ENCODE results near the gene SLC35F3. TPM values are rescaled to one million over a fixed set of nuclear protein-coding genes. Genes with fewer than 3 reads are reported as not detected.

The SLC35F3 gene
- total and polyA plus RNA-seq, 7 donors: under 0.01 to 0.54 (median 0.28) TPM; not detected in 2

DNA sequence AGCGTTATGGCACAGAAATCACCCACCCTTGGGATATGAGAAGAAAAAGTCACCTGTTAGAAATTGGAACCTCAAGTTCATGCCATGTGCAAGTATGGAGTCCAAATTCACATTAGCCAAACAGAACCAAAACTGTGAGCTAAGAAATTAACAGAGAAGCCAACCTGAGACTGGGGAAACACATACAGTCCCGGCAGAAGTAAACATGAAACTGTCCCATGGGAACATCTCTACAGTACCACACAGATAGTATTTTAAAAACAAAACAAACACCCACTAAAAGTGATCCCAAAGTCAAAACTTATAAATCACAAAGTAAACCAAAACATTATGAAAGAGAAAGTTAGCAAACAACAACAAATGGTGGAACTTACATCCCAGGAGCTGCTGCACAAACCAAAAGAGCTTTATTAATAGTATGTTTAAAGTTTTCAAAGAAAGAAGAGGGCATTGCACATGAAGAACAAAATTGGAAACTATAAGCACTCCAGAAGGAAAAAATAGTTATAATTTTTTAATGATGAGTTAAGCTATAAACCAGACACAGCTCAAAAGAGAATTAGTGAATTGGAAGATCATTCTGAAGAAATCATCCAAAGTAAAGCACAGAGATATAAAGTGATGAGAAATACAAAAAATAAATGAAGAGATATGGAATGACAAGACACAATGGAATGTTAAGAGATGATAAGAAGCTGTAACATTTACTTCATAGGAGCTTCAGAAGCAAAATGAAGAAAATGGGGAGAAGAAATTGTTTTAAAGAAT lies 385.2 kb downstream of the SLC35F3 start:
- Histone ChIP-seq H3K4me1 (no peaks in the 10 kb centered on the region), H3K4me3 (no peak overlapping the region), H3K36me3 (no peaks in the 10 kb centered on the region), H3K27ac (no peak overlapping the region), H3K9me3 (peaks cover 0 to 11% (median 1%) of the 10 kb centered on the region in 4 donors), H3K27me3 (peaks cover 0 to 4% (median 0%) of the 10 kb centered on the region in 3 donors)
- WGBS, 2 donors: 70 to 91% methylated on average over 2 of the region's 2 CpGs
- no peak for DNase-seq
- TF ChIP-seq POLR2AphosphoS5 (IDR thresholded peaks at IDR 0.05) (no peak), POLR2A (IDR thresholded peaks at IDR 0.05) (no peak), EP300 (IDR thresholded peaks at IDR 0.05) (no peak)
- TF ChIP-seq, protein P1, sequence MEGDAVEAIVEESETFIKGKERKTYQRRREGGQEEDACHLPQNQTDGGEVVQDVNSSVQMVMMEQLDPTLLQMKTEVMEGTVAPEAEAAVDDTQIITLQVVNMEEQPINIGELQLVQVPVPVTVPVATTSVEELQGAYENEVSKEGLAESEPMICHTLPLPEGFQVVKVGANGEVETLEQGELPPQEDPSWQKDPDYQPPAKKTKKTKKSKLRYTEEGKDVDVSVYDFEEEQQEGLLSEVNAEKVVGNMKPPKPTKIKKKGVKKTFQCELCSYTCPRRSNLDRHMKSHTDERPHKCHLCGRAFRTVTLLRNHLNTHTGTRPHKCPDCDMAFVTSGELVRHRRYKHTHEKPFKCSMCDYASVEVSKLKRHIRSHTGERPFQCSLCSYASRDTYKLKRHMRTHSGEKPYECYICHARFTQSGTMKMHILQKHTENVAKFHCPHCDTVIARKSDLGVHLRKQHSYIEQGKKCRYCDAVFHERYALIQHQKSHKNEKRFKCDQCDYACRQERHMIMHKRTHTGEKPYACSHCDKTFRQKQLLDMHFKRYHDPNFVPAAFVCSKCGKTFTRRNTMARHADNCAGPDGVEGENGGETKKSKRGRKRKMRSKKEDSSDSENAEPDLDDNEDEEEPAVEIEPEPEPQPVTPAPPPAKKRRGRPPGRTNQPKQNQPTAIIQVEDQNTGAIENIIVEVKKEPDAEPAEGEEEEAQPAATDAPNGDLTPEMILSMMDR (IDR thresholded peaks at IDR 0.05): no peak
- intact Hi-C loops (cut with DNase I): no loop called here

- DNase-seq: no peak
- no peak for TF ChIP-seq EP300 (IDR thresholded peaks at IDR 0.05)
- TF ChIP-seq, protein P1 (IDR thresholded peaks at IDR 0.05): no peak
- no peak for TF ChIP-seq POLR2AphosphoS5 (IDR thresholded peaks at IDR 0.05)
- no peak for TF ChIP-seq POLR2A (IDR thresholded peaks at IDR 0.05)
- no peak overlapping the region for H3K4me3 ChIP-seq
- no peaks in the 10 kb centered on the region for H3K4me1 ChIP-seq
- no peaks in the 10 kb centered on the region for H3K36me3 ChIP-seq
- 94 to 96% methylated on average over 4 of the region's 4 CpGs for WGBS, 2 donors
- peaks cover 0 to 11% (median 1%) of the 10 kb centered on the region in 4 donors for H3K9me3 ChIP-seq
- no peak overlapping the region for H3K27ac ChIP-seq
- intact Hi-C loops (cut with DNase I): no loop called here
- peaks cover 0 to 4% (median 0%) of the 10 kb centered on the region in 3 donors for H3K27me3 ChIP-seq
These were observed 387.5 kb downstream of the SLC35F3 start for GRCh38 chr1:234292011-234292410.

DNA sequence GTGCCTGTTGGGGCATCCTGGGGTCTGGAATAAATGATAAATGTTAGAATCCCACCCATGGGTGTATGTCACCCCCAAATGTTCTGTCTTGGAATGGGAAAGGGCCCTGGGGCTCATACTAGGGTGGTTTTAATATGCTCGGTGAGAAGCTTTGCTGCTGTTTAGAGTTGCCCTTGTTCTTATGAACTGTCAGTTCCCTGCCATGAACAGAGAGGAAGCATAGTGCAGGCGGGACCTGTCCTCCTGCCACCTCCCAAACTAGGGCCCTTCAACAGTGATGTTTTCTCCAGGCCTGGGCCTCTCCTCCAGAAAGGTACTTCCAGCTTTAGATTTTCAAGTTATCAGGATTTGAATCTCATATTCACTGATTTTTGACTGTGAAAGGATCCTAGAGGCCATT lies 388.1 kb downstream of the SLC35F3 start:
- no peak for DNase-seq
- WGBS, 2 donors: 91% methylated on average over 2 of the region's 2 CpGs
- H3K36me3 ChIP-seq: no peaks in the 10 kb centered on the region
- no peaks in the 10 kb centered on the region for H3K4me1 ChIP-seq
- intact Hi-C loops (cut with DNase I): no loop called here
- H3K9me3 ChIP-seq: peaks cover 0 to 11% (median 1%) of the 10 kb centered on the region in 4 donors
- no peak overlapping the region for H3K4me3 ChIP-seq
- no peak for TF ChIP-seq POLR2A (IDR thresholded peaks at IDR 0.05)
- TF ChIP-seq POLR2AphosphoS5 (IDR thresholded peaks at IDR 0.05): no peak
- TF ChIP-seq, protein P1 (IDR thresholded peaks at IDR 0.05): no peak
- TF ChIP-seq EP300 (IDR thresholded peaks at IDR 0.05): no peak
- H3K27ac ChIP-seq: no peak overlapping the region
- H3K27me3 ChIP-seq: peaks cover 0 to 4% (median 0%) of the 10 kb centered on the region in 3 donors

DNA sequence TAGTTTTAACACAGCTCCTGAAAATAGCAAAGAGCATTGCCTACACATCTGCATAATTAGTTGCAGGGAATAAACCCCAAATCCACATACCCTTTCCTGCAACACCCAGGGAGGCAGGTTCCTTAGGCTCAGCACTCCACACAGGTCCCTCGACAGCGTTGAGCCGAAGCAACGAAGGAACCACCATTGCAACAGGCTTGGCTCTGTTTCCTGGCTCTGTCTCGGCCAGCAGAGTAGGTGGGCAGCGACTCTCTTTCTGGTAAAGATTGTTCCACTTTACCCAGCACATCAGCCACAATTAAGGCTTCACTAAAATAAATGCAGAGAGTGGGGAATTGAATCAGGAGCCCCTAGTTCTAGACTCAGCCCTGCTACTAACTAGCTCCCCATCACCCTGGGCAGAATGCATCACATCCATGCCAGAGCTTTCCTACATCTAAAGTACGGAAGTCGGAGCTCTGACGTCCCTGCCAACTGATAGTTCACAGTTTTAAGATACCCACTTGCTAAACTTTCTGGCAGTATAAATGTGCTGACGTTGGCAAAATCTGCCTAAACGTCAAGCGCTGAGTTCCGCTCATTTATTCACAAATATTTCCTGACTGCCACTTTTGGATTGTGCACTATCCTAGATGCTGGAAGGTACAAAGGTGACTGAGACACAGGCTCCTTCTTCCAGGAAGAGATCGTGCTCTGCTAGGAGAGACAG lies 389.8 kb downstream of the SLC35F3 start:
- TF ChIP-seq POLR2A (IDR thresholded peaks at IDR 0.05): no peak
- TF ChIP-seq EP300 (IDR thresholded peaks at IDR 0.05): no peak
- TF ChIP-seq POLR2AphosphoS5 (IDR thresholded peaks at IDR 0.05): no peak
- TF ChIP-seq, protein P1 (IDR thresholded peaks at IDR 0.05): no peak
- no peak for DNase-seq
- WGBS, 2 donors: 62 to 78% methylated on average over 14 of the region's 14 CpGs

More for the DNA sequence above, 389.8 kb downstream of the SLC35F3 start:
- Histone ChIP-seq H3K27me3 (peaks cover 0 to 4% (median 0%) of the 10 kb centered on the region in 3 donors), H3K4me3 (no peak overlapping the region), H3K4me1 (no peaks in the 10 kb centered on the region), H3K27ac (no peak overlapping the region), H3K9me3 (peaks cover 0 to 11% (median 1%) of the 10 kb centered on the region in 4 donors), H3K36me3 (no peaks in the 10 kb centered on the region)
- intact Hi-C loops (cut with DNase I): no loop called here
